T-helper 1 cell (primary cell): ENCODE data around the gene KTI12.
"Not testable (repeated sequence)": the region's sequence is repeated elsewhere in the genome, so short reads cannot be mapped to it uniquely, and the experiment has no call there.

Source experiments
- DNase-seq, 5 donors: peaks; one replicate each; pipeline ENCODE4 v3.0.0-alpha.2; 2012 to 2020

Gene KTI12

DNA sequence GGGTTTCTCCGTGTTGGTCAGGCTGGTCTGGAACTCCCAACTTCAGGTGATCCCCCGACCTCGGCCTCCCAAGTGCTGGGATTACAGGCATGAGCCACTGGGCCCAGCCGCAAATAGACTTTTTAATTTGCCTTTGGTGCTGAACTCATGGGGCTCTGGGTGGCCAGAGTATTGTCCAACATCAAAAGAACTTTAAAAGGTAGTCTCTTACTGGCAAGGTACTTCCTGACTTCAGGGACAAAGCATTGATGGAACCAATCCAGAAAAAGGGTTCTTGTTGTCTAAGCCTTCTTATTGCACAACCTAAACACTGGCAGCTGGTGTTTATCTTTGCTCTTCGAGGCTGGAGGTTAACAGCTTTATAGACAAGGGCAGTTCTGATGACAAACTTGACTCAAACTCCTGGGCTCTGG is 3.8 kb upstream of the KTI12 start:
- no peak for DNase-seq

DNA sequence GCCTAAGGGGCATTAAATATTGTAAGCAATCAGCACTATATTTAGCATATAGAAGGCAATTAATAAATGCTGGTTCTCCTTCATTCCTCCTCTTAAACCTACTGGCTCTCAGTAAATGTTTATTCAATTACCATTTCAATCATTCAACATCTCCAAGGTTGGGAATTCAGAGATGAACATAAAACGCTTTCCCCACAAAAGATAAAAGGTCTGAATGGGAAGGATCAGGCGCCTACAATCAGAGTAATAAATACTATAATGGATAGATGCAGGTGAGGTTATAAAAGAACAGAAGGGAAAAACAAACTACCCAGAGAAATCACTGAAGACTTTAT is 407 bp upstream of the KTI12 start:
- DNase-seq: no peak

GRCh38 chr1:52032785-52033131 is 852 bp downstream of the KTI12 start:
- peak in 2 of 5 donors; percentile 3 to 6 for DNase-seq

DNA sequence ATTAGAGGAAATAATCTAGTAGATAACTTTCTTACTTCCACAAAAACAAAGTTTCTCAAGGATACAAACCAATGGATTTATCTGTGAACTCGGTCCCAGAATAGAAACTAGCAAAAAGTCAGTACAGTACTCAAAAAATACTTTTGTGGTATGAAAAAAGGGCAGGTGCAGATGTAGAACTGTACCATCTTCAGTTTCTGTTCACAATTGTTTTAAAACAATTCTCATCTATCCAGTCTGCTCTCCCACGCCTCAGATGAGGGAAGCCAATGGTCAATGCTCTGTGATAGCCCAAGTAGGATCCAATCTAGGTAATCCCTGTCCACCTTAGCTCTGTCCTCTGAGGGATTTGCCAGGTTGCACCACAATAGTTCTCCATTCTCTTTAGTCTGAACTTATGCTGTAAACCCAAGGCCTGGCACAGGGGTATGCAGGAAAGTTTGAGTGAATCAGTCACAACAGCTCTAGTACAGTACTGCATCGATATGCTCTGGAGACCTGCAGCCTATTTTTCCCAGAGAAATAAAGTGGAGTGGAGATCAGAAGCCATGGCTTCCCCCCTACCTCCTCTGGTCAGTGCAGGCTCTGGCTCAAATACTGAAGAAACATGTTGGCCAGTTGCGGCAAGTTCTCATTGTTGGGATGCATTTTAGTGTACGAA is 1.4 kb downstream of the KTI12 start:
- DNase-seq: no peak

DNA sequence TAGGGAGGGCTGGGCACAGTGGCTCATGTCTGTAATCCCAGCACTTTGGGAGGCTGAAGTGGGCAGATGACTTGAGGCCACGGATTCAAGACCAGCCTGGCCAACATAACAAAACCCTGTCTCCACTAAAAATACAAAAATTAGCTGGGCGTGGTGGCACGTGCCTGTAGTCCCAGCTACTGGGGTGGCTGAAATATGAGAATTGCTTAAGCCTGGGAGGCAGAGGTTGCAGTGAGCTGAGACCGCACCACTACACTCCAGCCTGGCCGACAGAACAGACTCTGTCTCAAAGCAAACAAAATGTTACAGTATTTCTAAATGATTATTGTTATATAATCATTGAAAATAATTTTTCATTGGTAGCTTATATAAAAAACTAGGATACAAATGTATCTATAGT is 4.8 kb downstream of the KTI12 start:
- not testable (repeated sequence) for DNase-seq

DNA sequence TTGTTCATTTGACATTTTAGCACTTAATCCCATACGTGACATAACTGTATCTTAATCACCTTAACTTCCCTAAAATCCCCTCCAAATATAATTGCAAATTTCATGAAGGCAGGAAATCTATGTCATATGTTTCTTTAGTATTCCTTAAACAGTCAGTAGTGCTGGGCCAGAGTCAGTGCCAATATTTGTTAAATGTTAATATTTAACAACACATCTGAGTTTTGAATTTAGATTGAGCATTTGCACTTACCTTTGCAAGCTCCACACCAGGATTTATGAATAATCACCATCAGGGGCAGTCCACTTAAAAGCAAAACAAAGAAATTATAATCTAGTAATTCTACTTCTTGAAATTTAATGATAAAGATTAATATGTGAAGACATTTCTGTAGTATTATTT is 5.3 kb downstream of the KTI12 start:
- DNase-seq: no peak

DNA sequence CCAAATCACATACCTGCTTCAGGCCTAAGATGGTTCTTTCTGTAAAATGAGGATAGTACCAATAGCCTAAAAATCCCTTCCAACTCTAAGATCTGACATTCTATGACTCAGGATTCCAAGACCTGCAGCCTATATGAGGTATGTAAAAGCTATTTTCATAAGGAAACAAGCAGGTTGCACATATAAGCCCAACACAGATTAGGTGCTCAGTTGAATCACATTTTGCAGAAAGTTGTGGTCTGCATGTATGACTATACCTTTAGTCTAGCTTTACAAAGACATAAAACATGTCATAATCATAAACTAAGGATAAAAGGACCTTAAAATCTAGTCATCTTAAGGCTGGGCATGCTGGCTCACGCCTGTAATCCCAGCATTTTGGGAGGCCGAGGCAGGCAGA is 7.3 kb downstream of the KTI12 start:
- no peak for DNase-seq

DNA sequence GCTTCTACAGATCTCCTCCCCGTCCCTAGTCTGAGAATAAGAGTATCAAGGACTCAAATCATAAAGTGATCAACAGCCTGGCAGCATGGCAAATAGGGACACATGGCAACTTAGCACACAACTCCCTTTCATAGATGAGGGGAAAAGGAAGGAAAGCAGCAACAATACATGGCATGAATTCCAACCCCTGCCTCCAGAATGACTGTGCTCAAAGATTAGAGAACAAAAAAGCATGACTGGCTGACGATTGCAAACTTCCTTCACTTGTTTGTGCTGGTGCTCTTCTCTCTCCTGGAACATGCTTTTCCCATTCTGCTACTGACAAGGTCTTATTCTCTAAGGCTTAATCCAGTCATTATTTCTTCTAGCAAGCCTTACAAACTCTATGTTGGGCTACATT is 11.5 kb downstream of the KTI12 start:
- DNase-seq: no peak

DNA sequence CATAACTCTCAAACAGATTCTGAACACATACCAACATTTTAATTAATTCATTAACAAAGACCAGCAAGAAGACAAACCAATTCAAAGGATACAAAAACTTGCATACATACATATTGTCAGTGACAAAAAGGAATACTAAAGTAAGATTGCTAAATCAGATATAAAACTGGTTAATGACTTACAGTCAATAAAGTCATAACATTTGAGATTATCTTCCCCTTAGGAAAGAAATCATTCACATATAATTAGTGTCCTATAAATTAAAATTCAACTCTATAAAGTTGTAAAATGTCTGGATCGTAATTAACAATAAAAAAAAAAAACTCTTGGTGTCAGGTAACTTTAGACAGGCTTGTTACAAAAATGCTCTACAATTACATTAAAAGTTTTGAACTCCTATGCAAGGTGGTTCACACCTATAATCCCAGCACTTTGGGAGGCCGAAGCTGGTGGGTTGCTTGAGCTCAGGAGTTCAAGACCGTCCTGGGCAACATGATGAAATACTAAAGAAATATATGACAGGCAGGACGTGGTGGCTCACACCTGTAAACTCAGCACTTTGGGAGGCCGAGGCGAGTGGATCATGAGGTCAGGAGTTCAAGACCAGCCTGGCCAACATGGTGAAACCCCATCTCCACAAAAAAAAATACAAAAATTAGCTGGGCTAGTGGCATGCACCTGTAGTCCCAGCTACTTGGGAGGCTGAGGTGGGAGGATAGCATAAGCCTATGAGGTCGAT is 25.4 kb downstream of the KTI12 start:
- no peak for DNase-seq

DNA sequence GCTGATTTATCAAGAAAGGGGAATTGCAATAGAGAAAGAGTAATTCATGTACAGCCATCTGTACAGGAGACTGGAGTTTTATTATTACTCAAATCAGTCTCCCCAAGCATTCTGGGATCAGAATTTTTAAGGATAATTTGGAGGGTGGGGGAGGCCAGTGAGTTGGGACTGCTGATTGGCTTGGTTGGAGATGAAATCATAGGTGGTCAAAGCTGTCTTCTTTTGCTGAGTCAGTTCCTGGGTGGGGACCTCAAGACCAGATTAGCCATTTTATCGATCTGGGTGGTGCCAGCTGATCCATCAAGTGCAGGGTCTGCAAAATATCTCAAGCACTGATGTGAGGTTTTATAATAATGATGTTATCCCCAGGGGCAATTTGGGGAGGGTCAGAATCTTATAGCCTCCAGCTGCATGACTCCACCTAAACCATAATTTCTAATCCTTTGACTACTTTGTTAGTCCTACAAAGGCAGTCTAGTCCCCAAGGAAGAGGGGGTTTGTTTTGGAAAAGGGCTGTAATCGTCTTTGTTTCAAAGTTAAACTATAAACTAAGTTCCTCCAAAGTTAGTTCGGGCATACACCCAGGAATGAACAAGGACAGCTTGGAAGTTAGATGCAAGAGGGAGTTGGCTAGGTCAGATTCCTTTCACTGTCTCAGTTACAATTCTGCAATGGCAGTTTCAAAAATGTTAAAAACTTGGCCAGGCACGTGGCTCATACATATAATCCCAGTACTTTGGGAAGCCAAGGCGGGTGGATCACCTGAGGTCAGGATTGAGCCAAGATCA is 26.2 kb downstream of the KTI12 start:
- no peak for DNase-seq

- not testable (repeated sequence) for DNase-seq
Measured at GRCh38 chr1:52006081-52006553, 27.5 kb downstream of the KTI12 start.

- not testable (repeated sequence) for DNase-seq
Measured at GRCh38 chr1:52005548-52005947, 28.1 kb downstream of the KTI12 start.

- no peak for DNase-seq
Measured at GRCh38 chr1:52003877-52004276, 29.7 kb downstream of the KTI12 start.

DNA sequence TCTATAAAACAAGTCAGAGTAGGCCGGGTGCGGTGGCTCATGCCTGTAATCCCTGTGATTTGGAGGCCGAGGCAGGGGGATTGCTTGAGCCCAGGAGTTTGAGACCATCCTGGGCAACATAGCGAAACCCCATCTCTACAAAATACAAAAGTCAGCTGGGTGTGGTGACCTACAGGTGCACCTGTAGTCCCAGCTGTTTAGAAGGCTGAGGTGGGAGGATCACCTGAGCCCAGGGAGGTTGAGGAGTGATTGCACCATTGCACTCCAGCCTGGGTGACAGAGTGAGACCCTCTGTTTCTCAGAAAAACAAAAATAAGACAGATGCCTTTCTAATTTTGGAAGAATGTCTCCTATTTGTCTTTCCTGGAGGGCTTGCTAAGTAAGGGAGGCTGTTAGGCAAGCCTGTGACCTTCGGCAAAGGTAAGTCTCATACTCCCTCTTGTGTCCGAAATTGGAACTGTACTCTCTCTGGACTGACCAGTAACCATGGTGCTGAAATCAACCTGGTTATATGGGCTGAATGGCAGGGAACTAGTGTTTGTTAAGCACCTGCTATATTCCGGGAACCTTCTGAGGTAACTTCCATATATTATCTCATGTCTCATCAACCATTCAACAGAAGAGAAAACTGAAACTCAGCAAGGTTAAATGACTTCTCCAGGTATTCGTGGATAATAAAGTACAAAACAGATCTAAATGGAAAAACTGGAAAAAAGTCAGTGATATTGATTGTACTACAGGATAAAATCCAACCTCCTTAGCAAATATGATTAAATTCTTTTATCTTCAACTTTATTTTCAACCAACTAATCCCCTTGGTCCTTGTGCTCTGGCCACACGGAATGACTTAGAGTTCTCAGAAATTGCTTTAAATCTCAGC is 31.3 kb downstream of the KTI12 start:
- peak in 4 of 5 donors; percentile 15 to 72 (median 49) for DNase-seq

GRCh38 chr1:51998701-51999100 is 34.9 kb downstream of the KTI12 start:
- DNase-seq: no peak

GRCh38 chr1:51997974-51998382 is 35.6 kb downstream of the KTI12 start:
- no peak for DNase-seq

DNA sequence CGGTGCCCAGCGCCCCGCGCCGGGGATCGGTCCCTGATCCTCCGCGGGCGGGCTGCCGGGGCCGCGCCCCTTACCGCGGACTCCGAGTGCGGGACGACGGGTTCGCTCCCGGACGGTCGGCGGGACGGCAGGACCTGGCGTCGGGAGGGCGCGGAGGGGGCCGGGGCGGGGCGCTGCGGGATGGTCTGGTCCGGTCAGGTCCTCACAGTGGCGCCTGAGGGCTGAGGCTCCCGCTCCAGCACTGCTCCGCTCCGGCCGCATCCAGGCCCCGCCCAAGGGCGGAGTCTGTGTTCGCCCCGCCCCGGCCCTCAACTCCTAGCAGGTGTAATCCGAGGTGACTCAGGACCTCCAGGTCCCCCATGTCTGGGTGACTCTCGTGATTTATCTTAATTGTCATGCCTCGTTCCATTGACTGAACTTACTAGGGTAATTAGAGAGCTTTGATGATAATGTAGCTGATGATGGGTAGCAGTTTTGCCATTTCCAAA is 43.1 kb downstream of the KTI12 start, which contains the start of gene RAB3B:
Gene RAB3B, minus strand, starts transcription at position 223 of the 488 bp plus-strand sequence. CDS start 13,583 bp downstream, outside the sequence.
- DNase-seq: peak; percentile 35 to 61 (median 52)

GRCh38 chr1:51989582-51990477 is 43.8 kb downstream of the KTI12 start:
- DNase-seq: peak in 1 of 5 donors; percentile 7

DNA sequence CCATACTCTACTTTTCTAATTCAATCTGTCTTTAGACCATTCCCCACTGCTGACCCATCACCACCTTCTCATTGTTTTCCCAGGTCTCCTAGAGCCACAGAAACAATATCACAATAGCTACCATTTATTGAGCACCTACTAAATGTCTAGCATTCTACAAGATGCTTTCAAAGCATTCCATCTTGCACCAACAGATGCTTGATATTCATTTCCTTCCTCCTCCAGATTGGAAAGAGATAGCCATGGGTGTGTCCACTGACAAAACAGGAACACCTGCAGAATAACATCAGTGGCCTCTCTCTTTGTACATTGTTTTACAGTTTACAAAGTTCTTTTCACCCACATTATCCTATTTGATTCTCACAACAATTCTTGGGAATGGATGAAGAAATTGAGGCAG is 45.4 kb downstream of the KTI12 start:
- DNase-seq: no peak

DNA sequence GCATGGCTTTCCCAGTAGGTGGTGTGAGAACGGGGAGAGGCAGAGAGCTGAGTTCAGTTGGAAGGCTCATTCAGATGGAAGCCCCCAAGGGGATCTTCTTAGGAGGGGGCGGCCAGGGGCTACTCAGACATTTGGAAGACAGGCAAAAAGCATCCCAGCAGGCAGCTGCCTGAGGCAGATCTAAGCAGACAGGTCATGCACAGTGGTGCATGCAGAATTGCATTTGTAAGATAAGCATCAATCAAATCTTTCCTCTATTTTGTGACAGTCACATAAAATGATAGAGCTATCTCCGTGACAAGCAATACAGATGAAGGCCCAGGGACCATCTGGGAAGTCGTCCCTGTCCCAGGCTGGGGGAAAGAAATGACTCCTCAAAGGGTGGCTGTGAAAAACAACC is 46.9 kb downstream of the KTI12 start:
- DNase-seq: no peak

GRCh38 chr1:51982161-51982560 is 51.4 kb downstream of the KTI12 start:
- DNase-seq: no peak
